B cell (primary cell): ENCODE measurements around the gene CCDC107. TPM values are rescaled to one million over a fixed set of nuclear protein-coding genes. Genes with fewer than 3 reads are reported as not detected.
A peak's percentile ranks its signal among the peaks of the same experiment; 100 is the strongest.

Experiments used
- ATAC-seq: fragments of 200-7000 bp; cut with Tn5 transposase; one replicate; pipeline ENCODE4 v1.10.0; 2021; ENCODE audit warnings: low read depth, mild to moderate bottlenecking, moderate number of reproducible peaks, moderate library complexity
- CTCF ChIA-PET: fragments of 350-600 bp; sonication (Branson Sonifier 250); formaldehyde crosslinking; loops from one replicate; lab custom pipeline; 2021; ENCODE audit warnings: antibody characterized with exemption, inconsistent platforms; lab: Charles Lee
- POLR2A ChIA-PET: fragments of 350-600 bp; sonication (Branson Sonifier 250); formaldehyde crosslinking; loops from one replicate; lab custom pipeline; 2021; ENCODE audit warnings: antibody characterized with exemption; lab: Charles Lee
- DNase-seq: peaks from one replicate; pipeline ENCODE4 v3.0.0; 2013
- H2AFZ ChIP-seq: 2 replicates; pipeline ENCODE4 v1.6.1; 2012; ENCODE audit warnings: mild to moderate bottlenecking, low read depth, low read length; ENCODE audit not compliant: insufficient read depth, poor library complexity, severe bottlenecking
- H3K27ac ChIP-seq, 2 donors: 1 replicate in 1 of 2; 2 replicates in 1 of 2; pipeline ENCODE4 v1.5.1; 2012 to 2013; ENCODE audit warnings: low read length in 2 of 2, mild to moderate bottlenecking in 2 of 2, moderate library complexity in 1 of 2
- H3K27me3 ChIP-seq, 4 experiments: fragments of 200-600 bp in 1 of 4; sonication (generic) in 1 of 4; replicated peaks in 1 of 4; 1 replicate in 2 of 4; 2 replicates in 2 of 4; pipeline versions ENCODE4 v1.6.1 to v1.7.0; 2013 to 2016; ENCODE audit warnings: low read length in 3 of 4, mild to moderate bottlenecking in 2 of 4, mixed read lengths in 1 of 4, moderate library complexity in 1 of 4; ENCODE audit not compliant: insufficient read depth in 4 of 4, control insufficient read depth in 3 of 4; ENCODE audit errors: control extremely low read depth in 1 of 4
- H3K36me3 ChIP-seq, 2 experiments: replicated peaks in 1 of 2; 1 replicate in 1 of 2; 2 replicates in 1 of 2; pipeline versions ENCODE4 v1.6.1 to v1.7.1; 2013; ENCODE audit warnings: low read length in 1 of 2; ENCODE audit not compliant: insufficient read depth in 2 of 2, control insufficient read depth in 1 of 2; ENCODE audit errors: control extremely low read depth in 1 of 2, extremely low read depth in 1 of 2
- H3K4me1 ChIP-seq, 2 donors: fragments of 200-600 bp in 1 of 2; sonication (generic) in 1 of 2; 1 replicate in 1 of 2; 2 replicates in 1 of 2; pipeline versions ENCODE4 v1.5.1 to v1.6.1; 2013 to 2017; ENCODE audit warnings: low read length in 2 of 2; ENCODE audit not compliant: control insufficient read depth in 2 of 2, insufficient read depth in 2 of 2
- H3K4me2 ChIP-seq: replicated peaks from 2 replicates; pipeline ENCODE3; 2012; ENCODE audit warnings: mild to moderate bottlenecking, low read depth, low read length; ENCODE audit not compliant: poor library complexity, severe bottlenecking
- H3K4me3 ChIP-seq, 5 experiments: fragments of 200-600 bp in 1 of 5; sonication (generic) in 1 of 5; 1 replicate in 3 of 5; 2 replicates in 2 of 5; pipeline versions ENCODE4 v1.5.1 to v1.7.0; 2011 to 2016; ENCODE audit warnings: low read length in 4 of 5, mild to moderate bottlenecking in 4 of 5, low read depth in 2 of 5, control low read depth in 1 of 5, moderate library complexity in 1 of 5; ENCODE audit not compliant: insufficient read depth in 1 of 5; ENCODE audit errors: control extremely low read depth in 1 of 5, extremely low read depth in 1 of 5
- H3K79me2 ChIP-seq: fragments of 200-600 bp; sonication (generic); one replicate; pipeline ENCODE4 v1.6.0; 2016; ENCODE audit warnings: low read length; ENCODE audit not compliant: control insufficient read depth, insufficient read depth
- H3K9ac ChIP-seq: fragments of 200-600 bp; sonication (generic); 2 replicates; pipeline ENCODE4 v1.6.1; 2017; ENCODE audit warnings: mild to moderate bottlenecking, low read length, moderate library complexity
- H3K9me3 ChIP-seq, 3 donors: one replicate each; pipeline versions ENCODE4 v1.6.1 to v1.7.1; 2013; ENCODE audit warnings: low read length in 2 of 3; ENCODE audit not compliant: control insufficient read depth in 2 of 3, insufficient read depth in 1 of 3; ENCODE audit errors: control extremely low read depth in 1 of 3
- H4K20me1 ChIP-seq: 2 replicates; pipeline ENCODE4 v1.6.0; 2012; ENCODE audit warnings: mild to moderate bottlenecking, low read length; ENCODE audit not compliant: insufficient read depth, control insufficient read depth, poor library complexity, severe bottlenecking
- H3K27ac Mint-ChIP-seq: one replicate; pipeline ENCODE4 v1.8.0; 2021; ENCODE audit warnings: mixed read lengths
- H3K27me3 Mint-ChIP-seq: one replicate; pipeline ENCODE4 v1.8.0; 2021; ENCODE audit warnings: mixed read lengths
- H3K4me1 Mint-ChIP-seq: one replicate; pipeline ENCODE4 v1.8.0; 2021; ENCODE audit warnings: mixed read lengths
- H3K4me3 Mint-ChIP-seq: one replicate; pipeline ENCODE4 v1.8.0; 2021; ENCODE audit warnings: mixed read lengths
- H3K9me3 Mint-ChIP-seq: one replicate; pipeline ENCODE4 v1.8.0; 2022; ENCODE audit warnings: mixed read lengths; ENCODE audit not compliant: insufficient read depth
- EZH2 ChIP-seq: IDR thresholded peaks from 2 replicates; pipeline ENCODE4 v1.6.1; 2012; ENCODE audit warnings: borderline replicate concordance, low read depth, mild to moderate bottlenecking, moderate library complexity, low read length; ENCODE audit not compliant: insufficient read depth, poor library complexity, severe bottlenecking
- WGBS: methylation state at CpG from one replicate; pipeline ENCODE4 v1.1.5; 2013; ENCODE audit warnings: missing lambda C conversion rate; ENCODE audit not compliant: insufficient coverage; 5-methylcytosine and 5-hydroxymethylcytosine counted together
- intact Hi-C: fragments of 100-400 bp; cut with micrococcal nuclease; formaldehyde crosslinking; loops from one replicate; pipeline ENCODE4 v1.10.0; 2022
- polyA plus RNA-seq: library from polyadenylated mRNA; depleted of rRNA; stranded (reverse); fragments of >200 nt; gene quantifications from 2 replicates; pipeline ENCODE4 v1.2.3, GENCODE V29; 2012
- total RNA-seq, 2 donors: library from RNA; stranded (reverse); fragments of 120-200 nt in 1 of 2; gene quantifications; 1 replicate in 1 of 2; 2 replicates in 1 of 2; pipeline versions ENCODE4 v1.2.3 to v1.2.4, GENCODE V29; 2013 to 2022
- TF ChIP-seq, protein P1 (sequence below): fragments of 200-600 bp; IDR thresholded peaks from one replicate; pipeline ENCODE4 v1.8.0; 2022; ENCODE audit warnings: antibody characterized with exemption, mild to moderate bottlenecking

CCDC107 gene
- total and polyA plus RNA-seq, 2 donors (not counting 1 experiment from before 2014, with no cell fraction given) = 22.5 to 33.8 TPM

DNA sequence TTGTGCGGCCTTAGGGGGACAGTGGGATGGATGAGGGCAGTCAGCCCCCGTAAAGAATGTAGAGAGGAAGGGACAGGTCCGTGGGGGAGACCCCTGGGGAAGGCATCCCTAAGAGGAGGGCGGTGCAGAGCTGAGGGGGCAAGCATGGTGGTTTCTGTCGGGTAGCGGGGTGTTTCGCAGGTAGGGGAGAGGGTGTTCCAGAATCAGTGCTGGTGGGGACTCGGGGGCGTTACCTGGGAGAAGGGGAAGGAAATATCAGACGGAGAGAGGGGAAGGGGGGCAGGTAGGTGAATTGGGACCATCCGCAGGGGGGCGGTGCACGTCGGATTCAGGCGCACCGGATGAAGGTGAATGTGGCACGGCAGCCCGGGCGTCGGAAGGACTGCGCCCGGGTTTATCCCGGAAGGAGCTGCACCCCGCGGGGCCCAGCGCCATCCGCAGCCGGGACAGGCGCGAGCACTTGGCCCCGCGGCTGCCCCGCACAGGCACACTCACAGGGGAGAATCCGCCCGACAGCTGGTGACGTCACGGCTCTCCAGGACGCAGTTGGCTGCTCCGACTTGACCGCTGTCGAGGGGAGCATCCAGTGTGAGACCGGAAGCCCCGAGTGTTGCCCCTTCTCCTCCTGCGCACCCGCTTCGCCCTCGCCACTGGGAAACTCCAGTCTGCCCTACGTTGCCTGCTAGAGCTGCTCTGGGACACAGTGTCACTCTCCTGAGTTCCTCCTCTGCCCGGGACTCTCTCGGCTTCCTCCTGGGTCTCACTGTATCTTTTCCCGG is 41.2 kb upstream of the CCDC107 start:
- peak overlapping the region; percentile 86 for H3K4me3 Mint-ChIP-seq
- H3K4me1 Mint-ChIP-seq = peaks cover 94% of the 10 kb centered on the region
- Histone ChIP-seq H4K20me1 (peaks cover 41% of the 10 kb centered on the region), H2AFZ (peak overlapping the region; percentile 56), H3K27me3 (no peaks in the 10 kb centered on the region), H3K4me2 (peak overlapping the region; percentile 76), H3K79me2 (peaks cover 48% of the 10 kb centered on the region), H3K9me3 (no peaks in the 10 kb centered on the region), H3K27ac (peak overlapping the region; percentile 95 to 97), H3K36me3 (peaks cover 8 to 42% of the 10 kb centered on the region in 2 experiments), H3K4me1 (peaks cover 79 to 95% of the 10 kb centered on the region in 2 donors), H3K4me3 (peak overlapping the region; percentile 80 to 91 (median 90)), H3K9ac (peak overlapping the region; percentile 93)
- peak overlapping the region; percentile 86 for H3K27ac Mint-ChIP-seq
- ChIA-PET CTCF (interaction anchor here (0.7 to 14.3 kb wide), 19 partner anchors 9 to 265 kb away, joined by 3 to 357 read pairs (median 5); partner anchors contain the start of genes ARHGEF39, CCDC107, CREB3 and RMRP), POLR2A (interaction anchor here (0.6 to 7.1 kb wide), 11 partner anchors 10 to 575 kb away, joined by 3 to 114 read pairs (median 5); partner anchors contain the start of genes CCDC107, CREB3, RMRP and SIT1)
- 6% methylated on average over 51 of the region's 51 CpGs for WGBS
- intact Hi-C loops = no loop called here
- no peak for TF ChIP-seq EZH2
- TF ChIP-seq, protein P1, sequence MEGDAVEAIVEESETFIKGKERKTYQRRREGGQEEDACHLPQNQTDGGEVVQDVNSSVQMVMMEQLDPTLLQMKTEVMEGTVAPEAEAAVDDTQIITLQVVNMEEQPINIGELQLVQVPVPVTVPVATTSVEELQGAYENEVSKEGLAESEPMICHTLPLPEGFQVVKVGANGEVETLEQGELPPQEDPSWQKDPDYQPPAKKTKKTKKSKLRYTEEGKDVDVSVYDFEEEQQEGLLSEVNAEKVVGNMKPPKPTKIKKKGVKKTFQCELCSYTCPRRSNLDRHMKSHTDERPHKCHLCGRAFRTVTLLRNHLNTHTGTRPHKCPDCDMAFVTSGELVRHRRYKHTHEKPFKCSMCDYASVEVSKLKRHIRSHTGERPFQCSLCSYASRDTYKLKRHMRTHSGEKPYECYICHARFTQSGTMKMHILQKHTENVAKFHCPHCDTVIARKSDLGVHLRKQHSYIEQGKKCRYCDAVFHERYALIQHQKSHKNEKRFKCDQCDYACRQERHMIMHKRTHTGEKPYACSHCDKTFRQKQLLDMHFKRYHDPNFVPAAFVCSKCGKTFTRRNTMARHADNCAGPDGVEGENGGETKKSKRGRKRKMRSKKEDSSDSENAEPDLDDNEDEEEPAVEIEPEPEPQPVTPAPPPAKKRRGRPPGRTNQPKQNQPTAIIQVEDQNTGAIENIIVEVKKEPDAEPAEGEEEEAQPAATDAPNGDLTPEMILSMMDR = peak; percentile 21
- H3K27me3 Mint-ChIP-seq = no peaks in the 10 kb centered on the region
- DNase-seq = peak; percentile 82
- H3K9me3 Mint-ChIP-seq = no peaks in the 10 kb centered on the region
- ATAC-seq = peak; percentile 11
